RPMI7951 (cell line): ENCODE measurements around the gene SGSM2. TPM values are rescaled to one million over a fixed set of nuclear protein-coding genes. Genes with fewer than 3 reads are reported as not detected.

Source experiments
- DNase-seq: peaks from one replicate; pipeline ENCODE4 v3.0.0-alpha.2; 2012; ENCODE audit warnings: low read depth
- total RNA-seq: library from RNA; depleted of rRNA; stranded (reverse); fragments of >200 nt; shearing (Covaris generic); gene quantifications from 2 replicates; pipeline ENCODE4 v1.2.3, GENCODE V29; 2014

The SGSM2 gene
- total RNA-seq, 1 experiment from 2014 or later: 9.1 TPM

GRCh38 chr17:2387086-2388019, 50.1 kb downstream of the SGSM2 start:
- no peak for DNase-seq

- no peak for DNase-seq
These were observed 50.9 kb downstream of the SGSM2 start for GRCh38 chr17:2388020-2388682.

GRCh38 chr17:2388683-2389055, 51.4 kb downstream of the SGSM2 start:
- DNase-seq: no peak

GRCh38 chr17:2390199-2390836, 53.0 kb downstream of the SGSM2 start:
- no peak for DNase-seq

- no peak for DNase-seq
These were observed 54.4 kb downstream of the SGSM2 start for GRCh38 chr17:2391597-2392251.

- peak; percentile 91 for DNase-seq
These were observed 55.2 kb downstream of the SGSM2 start for GRCh38 chr17:2392252-2393173.

- DNase-seq: peak; percentile 82
These were observed 56.1 kb downstream of the SGSM2 start for GRCh38 chr17:2393174-2393953.

- no peak for DNase-seq
These were observed 56.9 kb downstream of the SGSM2 start for GRCh38 chr17:2393954-2394749.

- no peak for DNase-seq
These were observed 57.5 kb downstream of the SGSM2 start for GRCh38 chr17:2394775-2395201.

- no peak for DNase-seq
These were observed 58.2 kb downstream of the SGSM2 start for GRCh38 chr17:2395258-2396181.

- no peak for DNase-seq
These were observed 58.9 kb downstream of the SGSM2 start for GRCh38 chr17:2396192-2396567.

GRCh38 chr17:2396568-2397246, 59.4 kb downstream of the SGSM2 start:
- DNase-seq: peak; percentile 98

GRCh38 chr17:2397247-2398171, 60.2 kb downstream of the SGSM2 start:
- no peak for DNase-seq

- no peak for DNase-seq
These were observed 60.9 kb downstream of the SGSM2 start for GRCh38 chr17:2398182-2398581.

GRCh38 chr17:2398655-2399571, 61.6 kb downstream of the SGSM2 start:
- peak; percentile 72 for DNase-seq
